Measurements from ENCODE around the gene TLE3. TPM values are rescaled to one million over a fixed set of nuclear protein-coding genes. Genes with fewer than 3 reads are reported as not detected.

The TLE3 gene
- total and polyA plus RNA-seq, 2 of the 4 experiments (the other 2 are of a cell fraction) = 6.5 to 16.3 TPM

GRCh38 chr15:70086636-70087035 lies 11.1 kb downstream of the TLE3 start:
- DNase-seq = no peak
- intact Hi-C loops (cut with micrococcal nuclease) = no loop called here
- Histone ChIP-seq H3K18ac (ENCODE audit: low read depth, low read length) (no peak overlapping the region), H2AK9ac (replicated peaks; ENCODE audit: low read depth, low read length, poor library complexity) (no peak overlapping the region), H4K5ac (ENCODE audit: low read depth, low read length) (no peak overlapping the region), H2BK15ac (ENCODE audit: low read depth, low read length) (no peak overlapping the region), H2BK120ac (ENCODE audit: low read depth, low read length) (no peak overlapping the region), H3K4ac (ENCODE audit: low read depth, low read length) (no peak overlapping the region), H3K9me3 (ENCODE audit: control insufficient read depth, insufficient read depth, low read length) (no peaks in the 10 kb centered on the region), H2BK20ac (ENCODE audit: low read depth, low read length) (no peak overlapping the region), H3K56ac (ENCODE audit: extremely low read depth, insufficient read depth, low read length) (no peak overlapping the region), H3K14ac (replicated peaks; ENCODE audit: low read depth, low read length) (no peak overlapping the region), H3K23ac (ENCODE audit: low read depth, low read length) (no peak overlapping the region), H3K4me1 (ENCODE audit: control insufficient read depth, insufficient read depth, low read length) (peaks cover 21% of the 10 kb centered on the region), H3K27me3 (ENCODE audit: control insufficient read depth, insufficient read depth, low read length) (no peaks in the 10 kb centered on the region), H3K79me1 (ENCODE audit: low read depth in 1 of 2, low read length in 2 of 2) (peaks cover 56 to 85% of the 10 kb centered on the region in 2 experiments), H3K36me3 (ENCODE audit: control insufficient read depth, insufficient read depth, low read length) (peaks cover 52% of the 10 kb centered on the region), H2BK5ac (ENCODE audit: low read depth, low read length, poor library complexity, severe bottlenecking) (no peak overlapping the region), H3K27ac (ENCODE audit: insufficient read depth, low read length) (no peak overlapping the region), H3K4me3 (ENCODE audit: insufficient read depth, low read depth, low read length) (no peak overlapping the region), H4K8ac (ENCODE audit: low read depth in 2 of 2, low read length in 2 of 2) (no peak overlapping the region), H2AFZ (replicated peaks; ENCODE audit: low read length, poor library complexity) (no peak overlapping the region), H2AK5ac (ENCODE audit: low read depth, low read length) (no peak overlapping the region), H3K4me2 (ENCODE audit: low read depth, low read length) (no peak overlapping the region), H4K20me1 (ENCODE audit: insufficient read depth, low read length) (peaks cover 82% of the 10 kb centered on the region), H4K91ac (ENCODE audit: insufficient read depth, low read depth, low read length) (no peak overlapping the region), H3K9me1 (ENCODE audit: insufficient read depth, low read length) (peaks cover 26% of the 10 kb centered on the region; the same call in 1 of the 2 replicates), H3K9ac (ENCODE audit: low read depth, low read length) (no peak overlapping the region)
- WGBS, 2 experiments (ENCODE audit: extremely low coverage in 2 of 2, insufficient read length in 1 of 2) = 63% methylated on average over 2 of the region's 5 CpGs; no CpG with 5 or more reads in 1 of the 2 experiments
- TF ChIP-seq SMC3 (IDR thresholded peaks at IDR 0.05; ENCODE audit: low read depth, low read length) (no peak), USF2 (IDR thresholded peaks at IDR 0.05; ENCODE audit: low read depth, low read length) (no peak), POLR2A (IDR thresholded peaks at IDR 0.05; ENCODE audit: low read depth, low read length) (no peak), RFX5 (IDR thresholded peaks at IDR 0.05; ENCODE audit: low read depth, low read length) (no peak), MXI1 (IDR thresholded peaks at IDR 0.05; ENCODE audit: borderline replicate concordance, low read depth, low read length) (no peak), CTCF (conservative IDR thresholded peaks at IDR 0.05; ENCODE audit: low read depth, low read length) (no peak), RAD21 (IDR thresholded peaks at IDR 0.05; ENCODE audit: low read length) (no peak), RCOR1 (IDR thresholded peaks at IDR 0.05; ENCODE audit: insufficient replicate concordance, low read length) (no peak)
- in situ Hi-C loops (cut with MboI; ENCODE audit: low sequenced_read_pairs) = loop anchor here (25.0 kb wide), 1 partner anchor 401 kb away; no protein-coding TSS in a partner anchor
- no TSS peak for BruUV-seq (replicated peaks)
- no peak for ATAC-seq (ENCODE audit: low read depth)
- ChIA-PET CTCF (no interaction called here), POLR2A (ENCODE audit: unreplicated experiment) (no interaction called here)
- dilution Hi-C loops (cut with HindIII; ENCODE audit: low sequenced_read_pairs, unreplicated experiment) = no loop called here
